ENCODE data around the gene ANXA2.

ANXA2 gene

DNA sequence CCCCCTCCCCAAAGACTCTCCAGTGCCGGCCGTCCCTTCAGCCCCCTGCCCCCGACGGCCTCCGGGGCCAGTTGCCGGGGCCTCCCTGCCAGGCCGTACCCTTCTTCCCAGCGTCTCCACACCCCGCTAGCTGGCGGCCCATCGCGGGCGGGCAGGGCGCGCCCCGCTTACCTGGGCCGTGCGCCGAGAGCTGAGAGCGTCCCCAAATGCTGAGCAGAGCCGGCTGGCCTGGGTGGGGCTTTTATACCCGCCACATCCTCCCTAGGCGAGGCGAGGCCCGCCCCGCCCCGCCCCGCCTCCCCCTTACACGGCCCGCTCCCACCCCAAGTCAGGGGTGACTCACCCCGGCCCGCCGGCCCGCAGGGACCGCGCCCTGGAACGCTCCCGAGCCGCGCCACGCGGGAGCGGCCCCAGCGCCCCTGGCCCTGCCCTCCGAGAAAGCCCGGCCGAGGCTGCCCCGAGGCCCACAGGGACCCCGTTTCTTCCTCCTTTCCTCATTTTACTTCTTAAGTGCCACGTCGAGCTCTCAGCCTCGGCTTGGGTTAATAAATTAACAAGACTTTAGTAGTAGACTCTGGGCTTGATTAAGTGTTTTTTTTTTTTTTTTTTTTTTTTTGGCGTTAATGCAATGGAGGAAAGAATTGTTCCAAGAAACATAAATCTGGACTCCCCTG is at the start of gene ANXA2:
Gene ANXA2, minus strand, starts transcription at position 215 of the 674 bp plus-strand sequence. CDS start 11,911 bp downstream, outside the sequence.
- in situ Hi-C loops (cut with HindIII; ENCODE audit: low pct_unique_long_range_greater_than_20kb, low sequenced_read_pairs) = no loop called here

DNA sequence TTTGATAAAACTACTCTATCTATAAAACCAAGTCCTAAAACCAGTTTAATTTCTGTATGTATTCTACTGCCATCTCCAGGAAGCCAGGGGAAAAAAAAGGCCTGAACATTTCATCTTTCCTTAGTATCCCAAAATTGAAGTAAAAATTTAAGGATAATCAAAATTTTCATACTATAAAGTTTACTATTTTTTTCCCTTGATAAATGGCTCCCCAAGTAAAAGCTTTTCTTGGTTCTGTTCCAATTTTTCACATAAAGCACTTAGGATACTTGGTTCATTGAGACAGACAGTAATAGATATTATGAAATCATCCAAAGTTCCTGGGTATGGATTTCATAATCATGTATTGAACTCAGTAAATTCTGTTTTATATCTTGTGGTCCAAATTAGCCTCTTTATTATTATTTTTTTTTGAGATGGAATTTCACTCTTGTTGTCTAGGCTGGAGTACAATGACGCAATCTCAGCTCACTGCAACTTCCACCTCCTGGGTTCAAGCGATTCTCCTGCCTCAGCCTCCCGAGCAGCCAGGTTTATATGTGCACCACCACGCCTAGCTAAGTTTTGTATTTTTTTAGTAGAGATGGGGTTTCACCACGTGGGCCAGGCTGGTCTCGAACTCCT is 46.6 kb upstream of the ANXA2 start:
- no peak for TF ChIP-seq JUND (IDR thresholded peaks at IDR 0.05; ENCODE audit: low read depth)
- DNase-seq (ENCODE audit: low read depth in 1 of 2, low spot score in 1 of 2) = peak in 1 of 2 experiments; percentile 36
- in situ Hi-C loops (cut with HindIII; ENCODE audit: low pct_unique_long_range_greater_than_20kb, low sequenced_read_pairs) = no loop called here

More for the DNA sequence above, at the start of gene ANXA2:
- TF ChIP-seq JUND (IDR thresholded peaks at IDR 0.05; ENCODE audit: low read depth) = no peak
- DNase-seq (ENCODE audit: low read depth in 1 of 2, low spot score in 1 of 2) = peak; percentile 75 to 89

DNA sequence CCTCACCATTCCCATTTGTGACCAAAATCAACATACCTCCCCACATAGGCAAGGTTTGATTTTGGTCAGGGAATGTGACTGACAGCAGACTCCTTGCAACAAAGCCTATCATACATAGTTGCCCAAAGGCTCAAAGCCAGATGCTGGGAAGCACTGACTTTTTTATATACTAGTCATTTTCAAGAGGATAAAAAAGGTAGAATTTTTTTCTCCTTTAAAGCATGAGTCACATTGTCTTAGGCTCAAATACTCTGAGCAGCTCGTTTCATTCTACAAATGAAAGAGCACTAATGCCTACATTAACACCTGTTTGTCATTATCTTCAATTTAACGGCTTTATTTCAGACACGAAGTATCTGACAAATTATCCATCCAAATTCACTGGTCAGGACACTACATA is 45.0 kb upstream of the ANXA2 start:
- DNase-seq (ENCODE audit: low read depth in 1 of 2, low spot score in 1 of 2) = no peak
- in situ Hi-C loops (cut with HindIII; ENCODE audit: low pct_unique_long_range_greater_than_20kb, low sequenced_read_pairs) = no loop called here
- TF ChIP-seq JUND (IDR thresholded peaks at IDR 0.05; ENCODE audit: low read depth) = no peak

GRCh38 chr15:60442031-60442650 is 44.4 kb upstream of the ANXA2 start:
- DNase-seq (ENCODE audit: low read depth in 1 of 2, low spot score in 1 of 2) = no peak
- in situ Hi-C loops (cut with HindIII; ENCODE audit: low pct_unique_long_range_greater_than_20kb, low sequenced_read_pairs) = no loop called here
- no peak for TF ChIP-seq JUND (IDR thresholded peaks at IDR 0.05; ENCODE audit: low read depth)

- DNase-seq (ENCODE audit: low read depth in 1 of 2, low spot score in 1 of 2) = no peak
- TF ChIP-seq JUND (IDR thresholded peaks at IDR 0.05; ENCODE audit: low read depth) = no peak
- in situ Hi-C loops (cut with HindIII; ENCODE audit: low pct_unique_long_range_greater_than_20kb, low sequenced_read_pairs) = no loop called here
Observed at GRCh38 chr15:60441331-60441730, 43.5 kb upstream of the ANXA2 start.

- TF ChIP-seq JUND (IDR thresholded peaks at IDR 0.05; ENCODE audit: low read depth) = peak; percentile 52; the same call in 1 of the 2 replicates
- in situ Hi-C loops (cut with HindIII; ENCODE audit: low pct_unique_long_range_greater_than_20kb, low sequenced_read_pairs) = no loop called here
- DNase-seq (ENCODE audit: low read depth in 1 of 2, low spot score in 1 of 2) = peak; percentile 11 to 58
Observed at GRCh38 chr15:60438646-60439045, 40.9 kb upstream of the ANXA2 start.

GRCh38 chr15:60428935-60429334 is 31.1 kb upstream of the ANXA2 start:
- no peak for TF ChIP-seq JUND (IDR thresholded peaks at IDR 0.05; ENCODE audit: low read depth)
- no peak for DNase-seq (ENCODE audit: low read depth in 1 of 2, low spot score in 1 of 2)
- in situ Hi-C loops (cut with HindIII; ENCODE audit: low pct_unique_long_range_greater_than_20kb, low sequenced_read_pairs) = no loop called here

GRCh38 chr15:60426870-60427508 is 29.2 kb upstream of the ANXA2 start:
- in situ Hi-C loops (cut with HindIII; ENCODE audit: low pct_unique_long_range_greater_than_20kb, low sequenced_read_pairs) = no loop called here
- no peak for DNase-seq (ENCODE audit: low read depth in 1 of 2, low spot score in 1 of 2)
- no peak for TF ChIP-seq JUND (IDR thresholded peaks at IDR 0.05; ENCODE audit: low read depth)

DNA sequence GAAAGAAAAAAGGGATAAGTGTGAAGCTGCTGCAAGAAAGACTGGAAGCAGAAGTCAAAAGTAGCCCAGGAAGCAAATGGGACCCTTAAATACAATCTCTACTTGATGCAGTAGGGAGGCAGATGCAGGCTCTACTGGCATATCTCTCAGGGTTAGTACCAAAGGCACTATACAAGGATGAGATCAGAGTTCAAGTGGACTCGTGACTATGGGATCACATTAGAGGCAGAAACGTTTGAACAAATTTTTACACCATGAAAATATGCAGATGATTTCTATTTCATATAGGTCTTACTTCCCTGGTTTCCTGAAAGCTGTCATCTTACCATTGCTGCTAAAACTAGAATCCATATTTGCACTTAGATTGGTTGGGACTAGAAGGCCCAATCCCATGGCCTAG is 27.7 kb upstream of the ANXA2 start:
- DNase-seq (ENCODE audit: low read depth in 1 of 2, low spot score in 1 of 2) = no peak
- in situ Hi-C loops (cut with HindIII; ENCODE audit: low pct_unique_long_range_greater_than_20kb, low sequenced_read_pairs) = no loop called here
- TF ChIP-seq JUND (IDR thresholded peaks at IDR 0.05; ENCODE audit: low read depth) = no peak

- DNase-seq (ENCODE audit: low read depth in 1 of 2, low spot score in 1 of 2) = no peak
- in situ Hi-C loops (cut with HindIII; ENCODE audit: low pct_unique_long_range_greater_than_20kb, low sequenced_read_pairs) = no loop called here
- no peak for TF ChIP-seq JUND (IDR thresholded peaks at IDR 0.05; ENCODE audit: low read depth)
Observed at GRCh38 chr15:60424006-60424405, 26.2 kb upstream of the ANXA2 start.

DNA sequence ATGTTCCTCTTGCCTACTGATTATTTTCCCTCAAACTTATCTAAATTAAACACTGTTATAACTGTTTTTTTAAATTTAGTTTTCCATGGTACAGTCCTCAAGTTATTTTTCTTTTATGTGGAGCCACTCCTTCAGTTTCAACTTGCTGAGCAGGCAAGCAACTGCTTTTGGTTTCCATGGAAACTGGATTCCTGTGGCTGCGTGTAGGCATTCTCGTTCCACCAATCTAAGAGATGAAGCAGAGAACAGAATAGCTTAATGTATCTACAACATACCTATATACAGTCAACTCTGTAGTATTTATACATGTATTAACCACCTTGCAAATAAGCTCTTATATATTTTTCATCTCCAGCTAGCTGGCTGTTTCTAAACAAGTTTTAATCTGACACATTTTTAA is 25.8 kb upstream of the ANXA2 start:
- DNase-seq (ENCODE audit: low read depth in 1 of 2, low spot score in 1 of 2) = peak in 1 of 2 experiments; percentile 84

GRCh38 chr15:60421544-60421943 is 23.8 kb upstream of the ANXA2 start:
- in situ Hi-C loops (cut with HindIII; ENCODE audit: low pct_unique_long_range_greater_than_20kb, low sequenced_read_pairs) = no loop called here
- DNase-seq (ENCODE audit: low read depth in 1 of 2, low spot score in 1 of 2) = no peak
- no peak for TF ChIP-seq JUND (IDR thresholded peaks at IDR 0.05; ENCODE audit: low read depth)

More for the DNA sequence above, 25.8 kb upstream of the ANXA2 start:
- no peak for TF ChIP-seq JUND (IDR thresholded peaks at IDR 0.05; ENCODE audit: low read depth)
- in situ Hi-C loops (cut with HindIII; ENCODE audit: low pct_unique_long_range_greater_than_20kb, low sequenced_read_pairs) = no loop called here
